IMR-90 (cell line): ENCODE measurements around the gene TTC39A. TPM values are rescaled to one million over a fixed set of nuclear protein-coding genes. Genes with fewer than 3 reads are reported as not detected.

Experiments used
- CEBPB ChIP-seq: IDR thresholded peaks from 2 replicates; pipeline ENCODE4 v1.6.1; 2012; ENCODE audit warnings: low read depth, low read length, improper control_type of control experiment
- MAFK ChIP-seq: IDR thresholded peaks from 2 replicates; pipeline ENCODE4 v1.6.1; 2012; ENCODE audit warnings: low read depth, low read length, improper control_type of control experiment
- POLR2A ChIP-seq: IDR thresholded peaks from 2 replicates; pipeline ENCODE4 v1.6.1; 2012; ENCODE audit warnings: mild to moderate bottlenecking, low read depth, low read length
- RCOR1 ChIP-seq: IDR thresholded peaks from 2 replicates; pipeline ENCODE4 v1.6.1; 2012; ENCODE audit warnings: mild to moderate bottlenecking, low read length, improper control_type of control experiment; ENCODE audit not compliant: insufficient replicate concordance
- RFX5 ChIP-seq: IDR thresholded peaks from 2 replicates; pipeline ENCODE4 v1.8.0; 2012; ENCODE audit warnings: low read depth, mild to moderate bottlenecking, low read length, moderate library complexity
- polyA plus RNA-seq, 3 experiments: library from polyadenylated mRNA; depleted of rRNA; stranded (reverse); fragments of >200 nt; gene quantifications; 2 replicates each; pipeline ENCODE4 v1.2.3, GENCODE V29; 2012; ENCODE audit warnings: low replicate concordance in 1 of 3
- total RNA-seq: library from RNA; depleted of rRNA; stranded (reverse); fragments of >200 nt; gene quantifications from 2 replicates; pipeline ENCODE4 v1.2.3, GENCODE V29; 2012
- TF ChIP-seq, protein P1 (sequence below): conservative IDR thresholded peaks from 2 replicates; pipeline ENCODE4 v1.5.1; 2012; ENCODE audit warnings: mild to moderate bottlenecking, low read depth, low read length, improper control_type of control experiment

Gene TTC39A
- total and polyA plus RNA-seq, 2 of the 4 experiments (the other 2 are of a cell fraction): 0.62 to 0.72 TPM

DNA sequence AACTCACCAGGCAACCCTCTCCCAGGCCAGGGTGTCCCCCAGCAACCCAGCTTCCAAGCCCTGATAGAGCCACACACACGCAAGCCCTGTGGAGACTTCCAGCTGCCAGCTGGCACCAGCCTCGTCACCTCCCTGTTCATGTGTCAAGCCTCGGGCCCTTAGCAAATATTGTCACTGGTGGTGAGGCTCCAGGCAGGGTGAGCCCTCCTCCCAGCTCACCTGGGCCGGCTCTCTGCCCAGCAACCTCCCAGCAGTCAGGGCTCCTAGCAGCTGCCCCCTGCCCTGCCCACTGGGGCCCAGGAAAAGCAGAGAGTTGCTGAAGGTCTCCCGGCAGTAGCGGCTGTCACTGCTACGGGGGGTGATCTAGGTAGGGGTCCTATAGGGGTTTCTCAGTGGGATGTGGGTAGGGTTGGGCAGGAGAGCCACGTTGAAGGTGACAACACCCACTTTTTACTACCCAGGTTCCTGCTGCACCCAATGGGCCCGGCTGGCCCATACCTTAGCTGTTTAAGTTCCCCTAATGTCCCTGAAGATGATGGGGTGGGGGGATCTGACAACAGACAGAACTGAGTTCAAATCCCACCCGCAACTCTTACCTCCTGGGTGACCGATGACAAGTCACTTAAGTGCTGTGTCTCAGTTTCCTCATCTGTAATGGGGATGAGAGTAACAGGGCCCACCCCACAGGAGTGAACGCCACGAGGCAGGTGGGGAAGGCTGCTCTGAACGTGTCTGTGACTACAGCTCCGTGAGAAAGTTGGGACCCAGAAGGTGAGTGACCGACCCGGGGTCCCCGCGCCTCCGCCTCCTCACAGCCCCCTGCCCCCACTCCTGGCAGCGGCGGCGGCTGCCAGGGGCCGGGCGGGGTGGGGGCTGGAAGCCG, 678 bp downstream of the TTC39A start (continued):
- TF ChIP-seq, protein P1, sequence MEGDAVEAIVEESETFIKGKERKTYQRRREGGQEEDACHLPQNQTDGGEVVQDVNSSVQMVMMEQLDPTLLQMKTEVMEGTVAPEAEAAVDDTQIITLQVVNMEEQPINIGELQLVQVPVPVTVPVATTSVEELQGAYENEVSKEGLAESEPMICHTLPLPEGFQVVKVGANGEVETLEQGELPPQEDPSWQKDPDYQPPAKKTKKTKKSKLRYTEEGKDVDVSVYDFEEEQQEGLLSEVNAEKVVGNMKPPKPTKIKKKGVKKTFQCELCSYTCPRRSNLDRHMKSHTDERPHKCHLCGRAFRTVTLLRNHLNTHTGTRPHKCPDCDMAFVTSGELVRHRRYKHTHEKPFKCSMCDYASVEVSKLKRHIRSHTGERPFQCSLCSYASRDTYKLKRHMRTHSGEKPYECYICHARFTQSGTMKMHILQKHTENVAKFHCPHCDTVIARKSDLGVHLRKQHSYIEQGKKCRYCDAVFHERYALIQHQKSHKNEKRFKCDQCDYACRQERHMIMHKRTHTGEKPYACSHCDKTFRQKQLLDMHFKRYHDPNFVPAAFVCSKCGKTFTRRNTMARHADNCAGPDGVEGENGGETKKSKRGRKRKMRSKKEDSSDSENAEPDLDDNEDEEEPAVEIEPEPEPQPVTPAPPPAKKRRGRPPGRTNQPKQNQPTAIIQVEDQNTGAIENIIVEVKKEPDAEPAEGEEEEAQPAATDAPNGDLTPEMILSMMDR: no peak
- TF ChIP-seq CEBPB (no peak), POLR2A (no peak), RCOR1 (no peak), RFX5 (no peak), MAFK (no peak)
